ENCODE measurements around the gene NAE1.

DNA sequence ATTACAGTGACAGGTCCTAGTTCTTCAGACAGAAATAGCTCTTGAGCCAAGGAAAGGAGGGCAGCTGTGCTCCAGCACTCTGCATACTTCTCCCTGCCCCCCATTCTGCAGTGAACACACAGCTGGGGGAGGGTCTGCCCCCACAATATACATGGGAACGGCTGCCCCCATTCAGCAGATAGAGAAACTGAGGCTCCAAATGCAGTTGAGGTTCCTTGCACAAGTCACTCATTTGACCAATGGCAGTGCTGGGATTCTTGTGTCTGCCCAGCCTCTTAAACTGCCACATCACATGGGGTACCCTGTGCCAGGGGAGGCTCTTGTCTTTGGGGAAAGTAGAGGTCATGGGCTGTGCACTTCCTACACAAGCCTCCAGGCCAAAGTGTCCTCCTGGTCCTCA is 38.6 kb upstream of the NAE1 start:
- no peak for TF ChIP-seq POLR2AphosphoS5 (IDR thresholded peaks at IDR 0.05; ENCODE audit: low read depth, low read length)
- TF ChIP-seq, protein P1, sequence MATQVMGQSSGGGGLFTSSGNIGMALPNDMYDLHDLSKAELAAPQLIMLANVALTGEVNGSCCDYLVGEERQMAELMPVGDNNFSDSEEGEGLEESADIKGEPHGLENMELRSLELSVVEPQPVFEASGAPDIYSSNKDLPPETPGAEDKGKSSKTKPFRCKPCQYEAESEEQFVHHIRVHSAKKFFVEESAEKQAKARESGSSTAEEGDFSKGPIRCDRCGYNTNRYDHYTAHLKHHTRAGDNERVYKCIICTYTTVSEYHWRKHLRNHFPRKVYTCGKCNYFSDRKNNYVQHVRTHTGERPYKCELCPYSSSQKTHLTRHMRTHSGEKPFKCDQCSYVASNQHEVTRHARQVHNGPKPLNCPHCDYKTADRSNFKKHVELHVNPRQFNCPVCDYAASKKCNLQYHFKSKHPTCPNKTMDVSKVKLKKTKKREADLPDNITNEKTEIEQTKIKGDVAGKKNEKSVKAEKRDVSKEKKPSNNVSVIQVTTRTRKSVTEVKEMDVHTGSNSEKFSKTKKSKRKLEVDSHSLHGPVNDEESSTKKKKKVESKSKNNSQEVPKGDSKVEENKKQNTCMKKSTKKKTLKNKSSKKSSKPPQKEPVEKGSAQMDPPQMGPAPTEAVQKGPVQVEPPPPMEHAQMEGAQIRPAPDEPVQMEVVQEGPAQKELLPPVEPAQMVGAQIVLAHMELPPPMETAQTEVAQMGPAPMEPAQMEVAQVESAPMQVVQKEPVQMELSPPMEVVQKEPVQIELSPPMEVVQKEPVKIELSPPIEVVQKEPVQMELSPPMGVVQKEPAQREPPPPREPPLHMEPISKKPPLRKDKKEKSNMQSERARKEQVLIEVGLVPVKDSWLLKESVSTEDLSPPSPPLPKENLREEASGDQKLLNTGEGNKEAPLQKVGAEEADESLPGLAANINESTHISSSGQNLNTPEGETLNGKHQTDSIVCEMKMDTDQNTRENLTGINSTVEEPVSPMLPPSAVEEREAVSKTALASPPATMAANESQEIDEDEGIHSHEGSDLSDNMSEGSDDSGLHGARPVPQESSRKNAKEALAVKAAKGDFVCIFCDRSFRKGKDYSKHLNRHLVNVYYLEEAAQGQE (IDR thresholded peaks at IDR 0.05; ENCODE audit: low read depth) = no peak
- TF ChIP-seq EZH2 (IDR thresholded peaks at IDR 0.05) = no peak
